Measurements from ENCODE around the gene C1QTNF6. TPM values are rescaled to one million over a fixed set of nuclear protein-coding genes. Genes with fewer than 3 reads are reported as not detected.

The C1QTNF6 gene
- total RNA-seq, 1 donor, result 4.6 TPM

DNA sequence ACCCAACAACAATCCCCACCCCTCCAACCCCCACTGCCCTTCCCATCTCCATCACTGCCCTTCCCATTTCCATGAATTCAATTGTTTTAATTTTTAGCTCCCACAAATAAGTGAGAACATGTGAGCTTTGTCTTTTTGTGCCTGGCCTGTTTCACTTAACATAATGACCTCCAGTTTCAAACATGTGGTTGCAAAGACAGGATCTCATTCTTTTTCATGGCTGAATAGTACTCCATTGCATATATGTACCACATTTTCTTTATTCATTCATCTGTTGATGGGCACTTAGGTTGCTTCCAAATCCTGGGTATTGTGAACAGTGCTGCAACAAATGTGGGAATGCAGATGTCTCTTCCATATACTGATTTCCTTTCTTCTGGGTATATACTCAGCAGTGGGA, 37.3 kb downstream of the C1QTNF6 start:
- DNase-seq (ENCODE audit: low read depth), result no peak
- TF ChIP-seq, protein P1, sequence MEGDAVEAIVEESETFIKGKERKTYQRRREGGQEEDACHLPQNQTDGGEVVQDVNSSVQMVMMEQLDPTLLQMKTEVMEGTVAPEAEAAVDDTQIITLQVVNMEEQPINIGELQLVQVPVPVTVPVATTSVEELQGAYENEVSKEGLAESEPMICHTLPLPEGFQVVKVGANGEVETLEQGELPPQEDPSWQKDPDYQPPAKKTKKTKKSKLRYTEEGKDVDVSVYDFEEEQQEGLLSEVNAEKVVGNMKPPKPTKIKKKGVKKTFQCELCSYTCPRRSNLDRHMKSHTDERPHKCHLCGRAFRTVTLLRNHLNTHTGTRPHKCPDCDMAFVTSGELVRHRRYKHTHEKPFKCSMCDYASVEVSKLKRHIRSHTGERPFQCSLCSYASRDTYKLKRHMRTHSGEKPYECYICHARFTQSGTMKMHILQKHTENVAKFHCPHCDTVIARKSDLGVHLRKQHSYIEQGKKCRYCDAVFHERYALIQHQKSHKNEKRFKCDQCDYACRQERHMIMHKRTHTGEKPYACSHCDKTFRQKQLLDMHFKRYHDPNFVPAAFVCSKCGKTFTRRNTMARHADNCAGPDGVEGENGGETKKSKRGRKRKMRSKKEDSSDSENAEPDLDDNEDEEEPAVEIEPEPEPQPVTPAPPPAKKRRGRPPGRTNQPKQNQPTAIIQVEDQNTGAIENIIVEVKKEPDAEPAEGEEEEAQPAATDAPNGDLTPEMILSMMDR (IDR thresholded peaks at IDR 0.05; ENCODE audit: insufficient read depth, low read length), result no peak

DNA sequence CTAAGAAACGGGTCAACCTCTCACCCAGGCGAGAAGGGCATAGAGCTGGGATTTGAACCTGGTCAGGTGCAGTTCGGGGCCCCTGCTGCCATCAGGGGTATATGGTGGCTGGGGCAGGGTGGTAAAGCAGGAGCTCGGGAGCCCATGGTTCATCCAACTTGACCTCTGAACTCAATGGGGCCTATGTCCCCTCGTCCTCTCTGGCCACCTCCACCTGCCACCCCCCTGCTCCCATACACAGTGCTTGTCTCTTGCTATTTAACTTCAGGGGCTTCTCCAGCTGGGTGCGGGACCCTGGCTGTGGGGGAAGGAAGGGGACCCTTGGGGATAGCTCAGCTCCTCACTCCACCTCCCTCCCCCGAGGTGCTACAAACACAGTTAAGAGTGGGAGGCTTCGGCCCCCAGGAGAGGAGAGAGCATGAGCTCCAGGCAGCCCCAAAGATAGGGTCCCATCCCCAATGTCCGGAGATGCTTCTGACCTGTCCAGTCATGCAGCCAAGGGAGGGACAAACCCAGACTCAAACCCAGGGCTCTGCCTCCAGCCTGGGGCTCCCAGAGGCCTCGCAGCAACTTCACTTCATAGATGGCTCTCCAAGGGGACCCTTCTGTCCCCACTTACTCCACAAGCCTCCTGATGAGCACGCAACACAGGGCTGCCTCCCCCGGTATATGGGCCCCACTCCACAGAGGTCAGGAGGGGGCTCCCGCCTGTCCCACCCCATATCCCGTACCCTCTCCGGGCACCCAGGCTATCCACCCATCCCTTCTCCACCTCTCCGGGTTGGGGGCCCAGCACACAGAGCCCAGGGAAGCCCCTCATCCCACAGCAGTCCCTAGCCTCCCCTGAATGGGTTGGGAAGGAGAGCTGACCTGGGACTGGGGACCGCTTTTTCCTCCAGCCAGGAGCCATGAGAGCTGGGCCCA, 39.0 kb downstream of the C1QTNF6 start:
- DNase-seq (ENCODE audit: low read depth), result no peak
- TF ChIP-seq, protein P1 (IDR thresholded peaks at IDR 0.05; ENCODE audit: insufficient read depth, low read length), result no peak

More for the DNA sequence above, 37.3 kb downstream of the C1QTNF6 start:
- no peak overlapping the region for H3K4me3 ChIP-seq (ENCODE audit: low read depth, low read length)

DNA sequence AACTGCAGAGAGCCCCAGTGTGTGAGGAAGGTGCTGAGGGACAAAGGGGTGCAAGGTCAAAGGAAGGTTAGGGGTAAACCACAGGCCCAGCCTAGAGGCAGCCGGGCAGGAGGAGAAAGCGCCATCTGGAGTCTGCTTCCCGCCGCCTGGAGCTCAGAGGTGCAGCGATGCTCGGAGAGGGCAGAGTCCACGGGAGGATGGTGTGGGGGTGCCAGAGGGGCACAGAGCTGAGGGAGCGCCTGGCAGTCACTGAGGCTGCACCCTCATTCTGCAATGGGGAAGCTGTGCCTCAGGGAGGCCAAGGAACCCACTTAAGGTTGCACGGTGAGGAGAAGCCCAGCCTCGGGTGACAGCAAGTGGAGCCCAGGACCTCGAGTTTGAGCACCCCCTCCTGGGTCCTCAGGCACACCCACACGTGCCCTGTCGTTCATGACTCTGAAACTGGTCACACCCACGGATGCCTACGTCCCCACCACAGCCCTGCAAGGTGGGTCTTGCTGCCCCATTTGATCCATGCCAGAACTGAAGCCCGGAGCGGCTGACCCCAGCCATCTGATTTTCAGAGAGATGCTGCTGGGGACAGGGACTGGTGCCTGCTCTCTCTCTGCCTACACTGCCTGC, 39.9 kb downstream of the C1QTNF6 start:
- DNase-seq (ENCODE audit: low read depth), result no peak
- TF ChIP-seq, protein P1 (IDR thresholded peaks at IDR 0.05; ENCODE audit: insufficient read depth, low read length), result no peak

More for the DNA sequence above, 39.0 kb downstream of the C1QTNF6 start:
- no peak overlapping the region for H3K4me3 ChIP-seq (ENCODE audit: low read depth, low read length)

DNA sequence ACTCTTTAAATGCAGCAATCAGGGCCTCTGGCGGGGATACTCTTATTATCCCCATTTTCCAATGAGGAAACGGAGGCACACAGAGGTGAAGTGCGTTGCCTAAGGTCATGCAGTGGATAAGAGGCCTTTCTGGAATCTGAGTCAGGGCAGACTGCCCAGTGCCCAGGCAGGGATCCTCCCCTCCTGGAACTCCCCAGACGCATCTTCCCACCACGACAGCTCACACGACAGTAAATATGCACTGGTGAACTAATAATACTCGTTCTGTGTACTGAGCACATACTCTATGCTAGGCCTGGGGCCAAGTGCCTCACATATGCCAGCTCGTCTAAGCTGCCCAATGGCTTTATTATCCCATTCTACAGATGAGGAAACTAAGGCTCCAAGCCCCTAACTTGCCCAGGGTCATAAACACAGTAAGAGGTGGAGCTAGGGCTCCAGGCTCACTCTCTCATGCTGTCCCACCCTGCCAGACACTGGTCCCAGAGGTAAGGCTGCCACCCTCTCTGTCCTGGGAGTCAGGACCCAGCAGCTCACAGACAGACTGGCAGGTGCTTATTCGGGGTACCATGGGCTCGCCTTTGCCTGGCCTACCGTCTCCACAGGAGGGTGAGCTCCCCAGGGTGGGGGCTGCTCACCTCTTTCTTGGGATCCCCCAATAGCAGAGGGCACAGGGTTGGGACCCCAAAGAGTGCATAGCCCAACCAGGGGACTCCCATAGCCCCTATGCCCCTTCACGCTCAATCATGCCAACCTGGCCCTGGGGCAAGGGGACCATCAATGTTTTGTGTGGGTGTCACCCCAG, 40.7 kb downstream of the C1QTNF6 start:
- no peak for DNase-seq (ENCODE audit: low read depth)
- TF ChIP-seq, protein P1 (IDR thresholded peaks at IDR 0.05; ENCODE audit: insufficient read depth, low read length), result no peak
- no peak overlapping the region for H3K4me3 ChIP-seq (ENCODE audit: low read depth, low read length)

More for the DNA sequence above, 39.9 kb downstream of the C1QTNF6 start:
- H3K4me3 ChIP-seq (ENCODE audit: low read depth, low read length), result no peak overlapping the region

DNA sequence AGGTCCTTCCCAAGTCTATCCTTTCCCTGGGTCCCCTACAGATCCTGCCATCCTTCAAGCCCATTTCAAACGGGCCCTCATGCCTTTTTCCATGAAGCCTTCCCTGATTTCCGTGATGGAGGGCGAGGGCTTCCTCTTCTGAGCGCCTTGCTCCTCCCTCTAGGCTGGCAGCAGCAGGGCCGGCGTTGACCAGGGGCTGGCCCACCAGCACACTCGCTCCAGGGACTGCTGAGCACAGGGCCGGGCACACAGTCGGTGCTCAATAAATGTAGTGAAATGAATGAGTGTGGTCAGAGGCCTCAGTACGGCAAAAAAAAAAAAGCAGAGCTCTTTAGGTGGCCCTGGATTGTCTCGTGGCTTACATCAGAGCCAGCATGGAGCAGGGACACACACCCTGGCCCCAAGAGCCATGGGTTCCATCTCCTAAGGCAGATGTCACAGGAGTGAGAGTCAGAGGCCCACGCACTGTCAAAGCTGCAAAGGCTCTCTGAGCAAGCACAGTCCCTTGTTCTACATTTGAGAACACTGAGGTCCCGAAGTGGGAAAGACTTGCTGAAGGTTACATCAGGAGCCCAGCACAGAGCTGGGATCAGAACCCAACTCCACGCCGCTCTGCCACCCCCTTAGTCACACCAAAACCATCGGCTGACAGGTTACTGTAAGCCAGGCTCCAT, 41.4 kb downstream of the C1QTNF6 start:
- no peak for DNase-seq (ENCODE audit: low read depth)
- no peak overlapping the region for H3K4me3 ChIP-seq (ENCODE audit: low read depth, low read length)
- TF ChIP-seq, protein P1 (IDR thresholded peaks at IDR 0.05; ENCODE audit: insufficient read depth, low read length), result no peak

DNA sequence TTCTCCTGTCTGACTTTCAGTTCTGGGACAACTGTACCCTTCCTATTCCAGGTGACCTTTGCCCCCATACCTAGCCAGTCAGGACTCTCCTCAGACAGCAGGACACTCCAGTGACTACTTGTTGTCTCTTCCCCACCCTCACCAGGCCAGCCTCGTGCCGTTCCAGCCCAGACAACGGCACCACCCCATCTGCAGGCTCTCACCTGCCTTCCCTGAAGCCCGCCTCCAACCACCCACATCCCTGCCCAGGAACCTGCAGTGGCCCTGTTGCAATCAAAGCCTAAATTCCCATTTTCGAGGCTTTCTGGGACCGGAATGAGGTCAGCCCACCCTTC, 42.0 kb downstream of the C1QTNF6 start:
- H3K4me3 ChIP-seq (ENCODE audit: low read depth, low read length), result no peak overlapping the region
- TF ChIP-seq, protein P1 (IDR thresholded peaks at IDR 0.05; ENCODE audit: insufficient read depth, low read length), result no peak
- DNase-seq (ENCODE audit: low read depth), result no peak
